HEK293T (cell line): Measurements from ENCODE around the gene RAB10.

ENCODE experiments used
- BHLHE40 ChIP-seq: fragments of 450-650 bp; IDR thresholded peaks from 2 replicates; pipeline ENCODE4 v1.6.1; 2016; ENCODE audit warnings: mild to moderate bottlenecking, moderate library complexity, borderline replicate concordance
- CTBP1 ChIP-seq: fragments of 450-650 bp; IDR thresholded peaks from 2 replicates; pipeline ENCODE4 v1.6.1; 2016; ENCODE audit warnings: borderline replicate concordance
- SP1 ChIP-seq: fragments of 450-650 bp; IDR thresholded peaks from 2 replicates; pipeline ENCODE4 v1.6.1; 2017
- SUZ12 ChIP-seq: fragments of 450-650 bp; IDR thresholded peaks from 2 replicates; pipeline ENCODE4 v1.6.1; 2016; ENCODE audit warnings: mild to moderate bottlenecking
- TARDBP ChIP-seq: fragments of 450-650 bp; IDR thresholded peaks from 2 replicates; pipeline ENCODE4 v1.6.1; 2016
- ZNF384 ChIP-seq: fragments of 450-650 bp; IDR thresholded peaks from 2 replicates; pipeline ENCODE4 v1.6.1; 2016

- TF ChIP-seq ZNF384 (no peak), TARDBP (no peak), SUZ12 (no peak), SP1 (no peak), BHLHE40 (no peak), CTBP1 (no peak)
Observed at GRCh38 chr2:26123426-26123825, 89.5 kb downstream of the RAB10 start.
